HEK293 (cell line): ENCODE measurements around the gene SMAD2.

Source experiments
- CTCF ChIP-seq: fragments of 450-650 bp; formaldehyde crosslinking; IDR thresholded peaks from 2 replicates; pipeline ENCODE4 v1.5.1; 2016; ENCODE audit warnings: missing biosample characterization, missing genetic modification characterization
- HOXA7 ChIP-seq: sonication (generic); formaldehyde crosslinking; IDR thresholded peaks from 2 replicates; pipeline ENCODE4 v1.8.1; 2022; ENCODE audit warnings: missing genetic modification reagents, borderline replicate concordance
- HOXD13 ChIP-seq: sonication (generic); formaldehyde crosslinking; IDR thresholded peaks from 2 replicates; pipeline ENCODE4 v1.8.0; 2022; ENCODE audit warnings: missing genetic modification reagents, borderline replicate concordance
- MYNN ChIP-seq: fragments of 450-650 bp; formaldehyde crosslinking; IDR thresholded peaks from 2 replicates; pipeline ENCODE4 v1.5.1; 2016; ENCODE audit warnings: missing biosample characterization, missing genetic modification characterization, borderline replicate concordance
- ZNF133 ChIP-seq: fragments of 450-650 bp; formaldehyde crosslinking; IDR thresholded peaks from 2 replicates; pipeline ENCODE4 v1.5.1; 2016; ENCODE audit warnings: missing biosample characterization, missing genetic modification characterization
- ZNF266 ChIP-seq: fragments of 450-650 bp; formaldehyde crosslinking; IDR thresholded peaks from 2 replicates; pipeline ENCODE4 v1.5.1; 2016; ENCODE audit warnings: missing biosample characterization, missing genetic modification characterization, low read depth
- ZNF350 ChIP-seq: fragments of 450-650 bp; formaldehyde crosslinking; IDR thresholded peaks from 2 replicates; pipeline ENCODE4 v1.5.0; 2017; ENCODE audit warnings: missing biosample characterization, mild to moderate bottlenecking, missing genetic modification characterization
- ZNF629 ChIP-seq: fragments of 450-650 bp; formaldehyde crosslinking; IDR thresholded peaks from 2 replicates; pipeline ENCODE4 v1.5.1; 2017; ENCODE audit warnings: missing biosample characterization, missing genetic modification characterization
- TF ChIP-seq, protein P1 (sequence below): fragments of 450-650 bp; formaldehyde crosslinking; IDR thresholded peaks from 2 replicates; pipeline ENCODE4 v1.5.1; 2016; ENCODE audit warnings: missing biosample characterization, missing genetic modification characterization, low read depth
- TF ChIP-seq, protein P2 (sequence below): fragments of 450-650 bp; IDR thresholded peaks from 2 replicates; pipeline ENCODE4 v1.5.1; 2018; ENCODE audit warnings: missing biosample characterization, mild to moderate bottlenecking, missing genetic modification characterization

DNA sequence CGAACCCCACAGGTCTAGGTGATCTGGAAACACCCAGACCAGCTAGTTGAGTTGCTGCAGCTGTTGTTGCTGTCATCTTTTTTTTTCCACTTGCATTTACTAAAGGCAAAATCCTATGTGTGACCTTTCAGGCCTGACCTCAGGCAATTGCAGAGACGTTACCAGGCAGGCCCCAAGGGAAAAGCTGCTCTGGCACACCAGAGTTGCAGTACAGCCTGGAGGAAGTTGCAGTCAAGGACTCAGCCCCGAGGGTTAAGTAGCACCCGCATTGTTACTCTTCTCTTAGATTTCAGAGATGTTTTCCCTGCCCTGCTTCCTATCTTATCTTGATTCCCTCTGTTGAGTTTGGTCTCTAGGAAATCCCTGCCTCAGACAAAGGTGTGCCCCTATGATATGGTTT, 45.2 kb upstream of the SMAD2 start:
- no peak for TF ChIP-seq ZNF133 (tag by site-specific recombination)
- TF ChIP-seq ZNF629 (tag by site-specific recombination) = no peak
- no peak for TF ChIP-seq CTCF
- no peak for TF ChIP-seq HOXA7
- no peak for TF ChIP-seq ZNF350 (tag by site-specific recombination)
- TF ChIP-seq, protein P1, sequence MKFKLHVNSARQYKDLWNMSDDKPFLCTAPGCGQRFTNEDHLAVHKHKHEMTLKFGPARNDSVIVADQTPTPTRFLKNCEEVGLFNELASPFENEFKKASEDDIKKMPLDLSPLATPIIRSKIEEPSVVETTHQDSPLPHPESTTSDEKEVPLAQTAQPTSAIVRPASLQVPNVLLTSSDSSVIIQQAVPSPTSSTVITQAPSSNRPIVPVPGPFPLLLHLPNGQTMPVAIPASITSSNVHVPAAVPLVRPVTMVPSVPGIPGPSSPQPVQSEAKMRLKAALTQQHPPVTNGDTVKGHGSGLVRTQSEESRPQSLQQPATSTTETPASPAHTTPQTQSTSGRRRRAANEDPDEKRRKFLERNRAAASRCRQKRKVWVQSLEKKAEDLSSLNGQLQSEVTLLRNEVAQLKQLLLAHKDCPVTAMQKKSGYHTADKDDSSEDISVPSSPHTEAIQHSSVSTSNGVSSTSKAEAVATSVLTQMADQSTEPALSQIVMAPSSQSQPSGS (tag by site-specific recombination) = no peak
- no peak for TF ChIP-seq ZNF266 (tag by site-specific recombination)
- TF ChIP-seq HOXD13 (CRISPR knock-in tag) = no peak
- TF ChIP-seq, protein P2, sequence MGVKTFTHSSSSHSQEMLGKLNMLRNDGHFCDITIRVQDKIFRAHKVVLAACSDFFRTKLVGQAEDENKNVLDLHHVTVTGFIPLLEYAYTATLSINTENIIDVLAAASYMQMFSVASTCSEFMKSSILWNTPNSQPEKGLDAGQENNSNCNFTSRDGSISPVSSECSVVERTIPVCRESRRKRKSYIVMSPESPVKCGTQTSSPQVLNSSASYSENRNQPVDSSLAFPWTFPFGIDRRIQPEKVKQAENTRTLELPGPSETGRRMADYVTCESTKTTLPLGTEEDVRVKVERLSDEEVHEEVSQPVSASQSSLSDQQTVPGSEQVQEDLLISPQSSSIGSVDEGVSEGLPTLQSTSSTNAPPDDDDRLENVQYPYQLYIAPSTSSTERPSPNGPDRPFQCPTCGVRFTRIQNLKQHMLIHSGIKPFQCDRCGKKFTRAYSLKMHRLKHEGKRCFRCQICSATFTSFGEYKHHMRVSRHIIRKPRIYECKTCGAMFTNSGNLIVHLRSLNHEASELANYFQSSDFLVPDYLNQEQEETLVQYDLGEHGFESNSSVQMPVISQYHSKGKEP = no peak
- no peak for TF ChIP-seq MYNN (tag by site-specific recombination)
